ENCODE measurements around the gene ADAM22. TPM values are rescaled to one million over a fixed set of nuclear protein-coding genes. Genes with fewer than 3 reads are reported as not detected.

ADAM22 gene
- total and polyA plus RNA-seq, 10 of the 15 experiments (the other 5 are each of a cell fraction or from before 2014, with no cell fraction given), result 1.4 to 24.5 (median 7.6) TPM

DNA sequence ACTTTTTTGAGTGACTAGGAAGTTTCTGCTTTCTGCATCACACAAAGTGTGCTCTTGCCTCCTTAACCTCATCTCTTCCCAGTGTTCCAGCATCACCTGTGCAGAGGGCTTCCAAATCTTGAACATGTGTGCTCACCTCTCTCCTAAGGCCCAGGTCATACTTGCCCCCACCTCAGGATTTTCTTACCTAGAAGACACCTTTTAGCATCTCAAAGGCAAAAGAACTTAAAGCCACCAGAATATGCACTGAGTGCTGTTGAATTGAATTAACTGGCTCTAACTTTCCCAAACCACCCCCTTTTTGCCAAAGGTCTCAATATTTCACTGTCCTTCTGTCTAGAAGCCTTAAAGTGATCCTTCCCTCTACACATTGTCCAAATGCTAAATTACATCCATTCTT, 219.3 kb downstream of the ADAM22 start:
- no TSS peak for BruUV-seq (replicated peaks)
- ChIA-PET RAD21 (ENCODE audit: unreplicated experiment) (no interaction called here), SMC1A (ENCODE audit: uncharacterized antibody, unreplicated experiment) (interaction anchor here (1.1 to 1.6 kb wide), 3 partner anchors 11 to 212 kb away, joined by 3 to 5 read pairs (median 3); no protein-coding TSS in a partner anchor), POLR2A (no interaction called here), CTCF (no interaction called here)
- Histone ChIP-seq H2AFZ (ENCODE audit: control insufficient read depth, low read depth, low read length) (no peak overlapping the region), H3K27ac (ENCODE audit: control insufficient read depth, insufficient read depth) (no peak overlapping the region), H4K20me1 (ENCODE audit: control insufficient read depth, insufficient read depth) (no peaks in the 10 kb centered on the region), H3K4me3 (no peak overlapping the region), H3K4me2 (ENCODE audit: control insufficient read depth, insufficient read depth) (no peak overlapping the region), H3K27me3 (replicated peaks in 1 of 2; ENCODE audit: control insufficient read depth in 2 of 2, insufficient read depth in 2 of 2, low read length in 1 of 2) (no peaks in the 10 kb centered on the region), H3K36me3 (ENCODE audit: control insufficient read depth in 2 of 2, insufficient read depth in 2 of 2, low read length in 1 of 2) (peaks cover 0 to 5% of the 10 kb centered on the region in 2 experiments; a peak in 2 of 4 replicates), H3K79me2 (ENCODE audit: control insufficient read depth, insufficient read depth, low read length) (no peaks in the 10 kb centered on the region), H3K9me3 (replicated peaks; ENCODE audit: control insufficient read depth, insufficient read depth, low read length) (peaks cover 1% of the 10 kb centered on the region; the same call in 2 of the 3 replicates), H3K9ac (ENCODE audit: control insufficient read depth, insufficient read depth, low read length) (no peak overlapping the region), H3K4me1 (ENCODE audit: control insufficient read depth, insufficient read depth, low read length) (no peaks in the 10 kb centered on the region)
- in situ Hi-C loops (cut with MboI) (no loop called here), intact Hi-C loops (cut with micrococcal nuclease; ENCODE audit: unreplicated experiment) (no loop called here)
- ATAC-seq (no peak), FAIRE-seq (no peak), DNase-seq (ENCODE audit: low read depth, low spot score) (no peak)
- TF ChIP-seq MYB (IDR thresholded peaks at IDR 0.05; ENCODE audit: borderline replicate concordance, low read depth, low read length) (no peak), EED (IDR thresholded peaks at IDR 0.05; ENCODE audit: low read depth) (no peak)
- TF ChIP-seq, protein P1, sequence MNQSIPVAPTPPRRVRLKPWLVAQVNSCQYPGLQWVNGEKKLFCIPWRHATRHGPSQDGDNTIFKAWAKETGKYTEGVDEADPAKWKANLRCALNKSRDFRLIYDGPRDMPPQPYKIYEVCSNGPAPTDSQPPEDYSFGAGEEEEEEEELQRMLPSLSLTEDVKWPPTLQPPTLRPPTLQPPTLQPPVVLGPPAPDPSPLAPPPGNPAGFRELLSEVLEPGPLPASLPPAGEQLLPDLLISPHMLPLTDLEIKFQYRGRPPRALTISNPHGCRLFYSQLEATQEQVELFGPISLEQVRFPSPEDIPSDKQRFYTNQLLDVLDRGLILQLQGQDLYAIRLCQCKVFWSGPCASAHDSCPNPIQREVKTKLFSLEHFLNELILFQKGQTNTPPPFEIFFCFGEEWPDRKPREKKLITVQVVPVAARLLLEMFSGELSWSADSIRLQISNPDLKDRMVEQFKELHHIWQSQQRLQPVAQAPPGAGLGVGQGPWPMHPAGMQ (IDR thresholded peaks at IDR 0.05; ENCODE audit: borderline replicate concordance), result no peak

DNA sequence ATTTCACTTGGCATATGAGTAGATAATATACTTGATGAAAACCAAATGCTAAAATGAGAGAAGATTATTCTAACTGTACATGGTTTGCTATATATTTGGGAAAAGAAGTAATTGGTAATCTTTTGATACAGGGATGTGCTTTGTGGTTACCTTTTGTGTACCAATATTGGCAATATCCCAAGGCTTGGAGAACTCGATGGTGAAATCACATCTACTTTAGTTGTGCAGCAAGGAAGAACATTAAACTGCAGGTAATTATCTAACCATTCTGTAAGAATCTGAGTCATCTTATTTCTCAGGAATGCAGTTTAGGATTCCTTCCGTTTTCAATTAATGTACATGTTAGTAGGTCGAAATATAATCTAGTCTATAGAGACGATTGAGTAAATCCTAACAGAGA, 221.7 kb downstream of the ADAM22 start:
- ChIA-PET SMC1A (ENCODE audit: uncharacterized antibody, unreplicated experiment) (interaction anchor here (0.6 kb wide), 1 partner anchor 11 kb away, joined by 3 read pairs; no protein-coding TSS in a partner anchor), CTCF (interaction anchor here (0.6 kb wide), 1 partner anchor 339 kb away, joined by 4 read pairs; no protein-coding TSS in a partner anchor), POLR2A (interaction anchor here (0.7 kb wide), 1 partner anchor 42 kb away, joined by 4 read pairs; no protein-coding TSS in a partner anchor), RAD21 (ENCODE audit: unreplicated experiment) (no interaction called here)
- no peak for ATAC-seq
- TF ChIP-seq BACH1 (IDR thresholded peaks at IDR 0.05; ENCODE audit: borderline replicate concordance) (no peak), HDGF (IDR thresholded peaks at IDR 0.05) (no peak), SREBF1 (IDR thresholded peaks at IDR 0.05; ENCODE audit: low read length) (no peak), SUPT20H (IDR thresholded peaks at IDR 0.05; ENCODE audit: borderline replicate concordance, control insufficient read depth, low read depth, low read length) (no peak)
- TF ChIP-seq, protein P2, sequence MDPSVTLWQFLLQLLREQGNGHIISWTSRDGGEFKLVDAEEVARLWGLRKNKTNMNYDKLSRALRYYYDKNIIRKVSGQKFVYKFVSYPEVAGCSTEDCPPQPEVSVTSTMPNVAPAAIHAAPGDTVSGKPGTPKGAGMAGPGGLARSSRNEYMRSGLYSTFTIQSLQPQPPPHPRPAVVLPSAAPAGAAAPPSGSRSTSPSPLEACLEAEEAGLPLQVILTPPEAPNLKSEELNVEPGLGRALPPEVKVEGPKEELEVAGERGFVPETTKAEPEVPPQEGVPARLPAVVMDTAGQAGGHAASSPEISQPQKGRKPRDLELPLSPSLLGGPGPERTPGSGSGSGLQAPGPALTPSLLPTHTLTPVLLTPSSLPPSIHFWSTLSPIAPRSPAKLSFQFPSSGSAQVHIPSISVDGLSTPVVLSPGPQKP (IDR thresholded peaks at IDR 0.05; ENCODE audit: low read depth, low read length), result no peak
- H3K4me3 ChIP-seq, result no peak overlapping the region
- intact Hi-C loops (cut with micrococcal nuclease; ENCODE audit: unreplicated experiment), result no loop called here
- no peaks in the 10 kb centered on the region for H4K20me1 ChIP-seq (ENCODE audit: control insufficient read depth, insufficient read depth)
- H3K27ac ChIP-seq (ENCODE audit: control insufficient read depth, insufficient read depth), result no peak overlapping the region
- H3K27me3 ChIP-seq (replicated peaks in 1 of 2; ENCODE audit: control insufficient read depth in 2 of 2, insufficient read depth in 2 of 2, low read length in 1 of 2), result no peaks in the 10 kb centered on the region
- peaks cover 0 to 5% of the 10 kb centered on the region in 2 experiments; a peak in 1 of 4 replicates for H3K36me3 ChIP-seq (ENCODE audit: control insufficient read depth in 2 of 2, insufficient read depth in 2 of 2, low read length in 1 of 2)
- no peaks in the 10 kb centered on the region for H3K79me2 ChIP-seq (ENCODE audit: control insufficient read depth, insufficient read depth, low read length)
- H3K4me2 ChIP-seq (ENCODE audit: control insufficient read depth, insufficient read depth), result no peak overlapping the region
- no peaks in the 10 kb centered on the region for H3K4me1 ChIP-seq (ENCODE audit: control insufficient read depth, insufficient read depth, low read length)
- peaks cover 1% of the 10 kb centered on the region; the same call in 2 of the 3 replicates for H3K9me3 ChIP-seq (replicated peaks; ENCODE audit: control insufficient read depth, insufficient read depth, low read length)
- BruUV-seq (replicated peaks), result no TSS peak
- no peak overlapping the region for H3K9ac ChIP-seq (ENCODE audit: control insufficient read depth, insufficient read depth, low read length)
- 94% methylated on average over 4 of the region's 4 CpGs for WGBS (ENCODE audit: insufficient coverage, insufficient replicate concordance, low lambda C conversion rate, missing lambda C conversion rate)
- DNase-seq (ENCODE audit: low read depth, low spot score), result no peak
- no peak for FAIRE-seq
- H2AFZ ChIP-seq (ENCODE audit: control insufficient read depth, low read depth, low read length), result no peak overlapping the region
- in situ Hi-C loops (cut with MboI), result no loop called here

Measured in GM12878 (cell line).